Fibroblast of lung (primary cell): Measurements from ENCODE around the gene H2AZ2. TPM values are rescaled to one million over a fixed set of nuclear protein-coding genes. Genes with fewer than 3 reads are reported as not detected.

ENCODE experiments used
- DNase-seq, 2 donors: peaks; one replicate each; pipeline versions ENCODE4 v3.0.0 to v3.0.0-alpha.2; 2010; ENCODE audit warnings: low read depth in 2 of 2
- H2AFZ ChIP-seq: 2 replicates; pipeline ENCODE4 v1.5.1; 2012; ENCODE audit warnings: low read length, control low read depth, inconsistent platforms
- H3K27ac ChIP-seq: 2 replicates; pipeline ENCODE4 v1.5.1; 2011; ENCODE audit warnings: low read length, control low read depth; ENCODE audit not compliant: insufficient read depth
- H3K27me3 ChIP-seq: 2 replicates; pipeline ENCODE4 v1.5.1; 2011; ENCODE audit warnings: mild to moderate bottlenecking, low read length; ENCODE audit not compliant: control insufficient read depth, insufficient read depth
- H3K36me3 ChIP-seq: 2 replicates; pipeline ENCODE4 v1.5.1; 2011; ENCODE audit warnings: low read length; ENCODE audit not compliant: control insufficient read depth, insufficient read depth
- H3K4me1 ChIP-seq: 2 replicates; pipeline ENCODE4 v1.5.1; 2011; ENCODE audit warnings: low read length; ENCODE audit not compliant: control insufficient read depth, insufficient read depth; ENCODE audit errors: extremely low read depth
- H3K4me2 ChIP-seq: 2 replicates; pipeline ENCODE4 v1.5.1; 2011; ENCODE audit warnings: low read length, control low read depth; ENCODE audit not compliant: insufficient read depth; ENCODE audit errors: extremely low read depth
- H3K4me3 ChIP-seq, 4 experiments: fragments of 200-600 bp in 1 of 4; sonication (generic) in 1 of 4; replicated peaks in 1 of 4; 2 replicates each; pipeline ENCODE4 v1.5.1; 2011 to 2016; ENCODE audit warnings: low read length in 4 of 4, low read depth in 3 of 4, mild to moderate bottlenecking in 3 of 4, control low read depth in 2 of 4, inconsistent platforms in 1 of 4, mixed read lengths in 1 of 4; ENCODE audit not compliant: insufficient read depth in 1 of 4; ENCODE audit errors: control extremely low read depth in 1 of 4
- H3K79me2 ChIP-seq: 2 replicates; pipeline ENCODE4 v1.5.1; 2012; ENCODE audit warnings: mild to moderate bottlenecking, low read length, inconsistent platforms; ENCODE audit not compliant: control insufficient read depth, insufficient read depth
- H3K9ac ChIP-seq: 2 replicates; pipeline ENCODE4 v1.5.1; 2011; ENCODE audit warnings: mild to moderate bottlenecking, low read length, control low read depth; ENCODE audit not compliant: insufficient read depth
- H3K9me3 ChIP-seq: 2 replicates; pipeline ENCODE4 v1.5.1; 2012; ENCODE audit warnings: low read depth, low read length; ENCODE audit not compliant: control insufficient read depth, insufficient read depth
- H4K20me1 ChIP-seq: 2 replicates; pipeline ENCODE4 v1.5.1; 2011; ENCODE audit warnings: low read length; ENCODE audit not compliant: control insufficient read depth, insufficient read depth; ENCODE audit errors: extremely low read depth
- CTCF ChIP-seq, 2 donors: IDR thresholded peaks in 1 of 2; conservative IDR thresholded peaks in 1 of 2; 1 replicate in 1 of 2; 2 replicates in 1 of 2; pipeline ENCODE4 v1.5.1; 2011 to 2012; ENCODE audit warnings: low read length in 2 of 2, control low read depth in 1 of 2, inconsistent platforms in 1 of 2, low read depth in 1 of 2, mild to moderate bottlenecking in 1 of 2
- EZH2 ChIP-seq: IDR thresholded peaks from 2 replicates; pipeline ENCODE4 v1.5.1; 2012; ENCODE audit warnings: low read length, control low read depth, mild to moderate bottlenecking; ENCODE audit errors: missing control alignments
- polyA plus RNA-seq, 2 donors: library from polyadenylated mRNA; depleted of rRNA in 1 of 2; stranded (reverse) in 1 of 2; unstranded in 1 of 2; fragments of >200 nt; gene quantifications; 2 replicates each; pipeline ENCODE4 v1.2.1, GENCODE V29; 2011 to 2012; ENCODE audit warnings: missing spikeins in 1 of 2
- total RNA-seq: library from RNA; depleted of rRNA; stranded (reverse); fragments of >200 nt; gene quantifications from 2 replicates; pipeline ENCODE4 v1.2.1, GENCODE V29; 2014

The H2AZ2 gene
- total and polyA plus RNA-seq, 2 donors (not counting 1 experiment from before 2014, with no cell fraction given): 170 to 230 TPM

DNA sequence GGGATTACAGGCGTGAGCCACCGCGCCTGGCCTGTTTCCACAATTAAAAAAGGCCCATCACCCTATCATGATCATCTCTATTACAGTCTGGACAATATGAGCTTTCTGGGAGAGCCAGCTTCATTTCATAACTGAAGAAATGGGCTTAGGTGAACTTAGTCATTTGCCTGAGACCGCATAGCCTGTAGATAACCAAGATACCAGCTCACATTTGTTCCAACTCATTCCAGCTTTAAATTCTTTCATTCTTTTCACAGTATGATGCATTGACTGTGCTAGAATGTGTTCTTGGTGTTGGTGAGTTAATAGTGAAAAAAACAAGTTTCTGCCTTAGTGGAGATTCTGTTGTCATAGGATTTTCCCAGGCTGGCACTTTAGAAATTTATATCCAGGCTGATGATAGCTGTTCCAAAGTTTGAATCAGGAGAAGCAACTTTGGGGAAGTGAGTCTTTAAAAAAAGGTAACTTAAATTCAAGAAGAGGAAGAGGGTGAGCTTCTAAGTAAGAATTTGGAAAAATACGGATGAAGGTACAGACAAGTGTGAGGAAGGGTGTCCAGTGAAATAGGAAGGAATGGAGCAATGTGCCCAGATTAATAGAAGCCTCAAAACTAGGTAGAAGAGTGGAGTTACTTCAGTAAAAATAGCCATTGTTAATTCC is 2.1 kb upstream of the H2AZ2 start:
- Histone ChIP-seq H3K36me3 (no peaks in the 10 kb centered on the region), H4K20me1 (no peaks in the 10 kb centered on the region), H3K27me3 (no peaks in the 10 kb centered on the region), H3K4me1 (peaks cover 3% of the 10 kb centered on the region), H3K4me3 (no peak overlapping the region), H2AFZ (no peak overlapping the region), H3K9ac (no peak overlapping the region), H3K9me3 (no peaks in the 10 kb centered on the region), H3K27ac (no peak overlapping the region), H3K4me2 (peak overlapping the region; percentile 36), H3K79me2 (peaks cover 25% of the 10 kb centered on the region)
- DNase-seq: peak in 1 of 2 donors; percentile 86
- TF ChIP-seq CTCF (conservative IDR thresholded peaks at IDR 0.05 in 1 of 2, IDR thresholded peaks at IDR 0.05 in 1 of 2; ENCODE audit: low read depth in 1 of 2, low read length in 2 of 2): no peak
- no peak for TF ChIP-seq EZH2

- no peaks in the 10 kb centered on the region for H3K36me3 ChIP-seq
- H3K9me3 ChIP-seq: no peaks in the 10 kb centered on the region
- H3K27ac ChIP-seq: no peak overlapping the region
- peaks cover 31% of the 10 kb centered on the region for H3K79me2 ChIP-seq
- no peak for TF ChIP-seq EZH2
- no peak for TF ChIP-seq CTCF (conservative IDR thresholded peaks at IDR 0.05 in 1 of 2, IDR thresholded peaks at IDR 0.05 in 1 of 2; ENCODE audit: low read depth in 1 of 2, low read length in 2 of 2)
- DNase-seq: peak in 1 of 2 donors; percentile 33
- H3K4me2 ChIP-seq: peak overlapping the region; percentile 78
- H2AFZ ChIP-seq: no peak overlapping the region
- H4K20me1 ChIP-seq: no peaks in the 10 kb centered on the region
- peak overlapping the region in 3 of 4 experiments; percentile 63 to 81 (median 79) for H3K4me3 ChIP-seq
- no peak overlapping the region for H3K9ac ChIP-seq
- H3K4me1 ChIP-seq: peaks cover 3% of the 10 kb centered on the region
- H3K27me3 ChIP-seq: no peaks in the 10 kb centered on the region
These were observed 1.5 kb upstream of the H2AZ2 start for GRCh38 chr7:44849259-44849884.

GRCh38 chr7:44847509-44847919 is 373 bp downstream of the H2AZ2 start:
- peak overlapping the region; percentile 80 for H3K9ac ChIP-seq
- peaks cover 3% of the 10 kb centered on the region for H3K4me1 ChIP-seq
- peak overlapping the region; percentile 70 to 89 (median 81) for H3K4me3 ChIP-seq
- TF ChIP-seq EZH2 (no peak), CTCF (conservative IDR thresholded peaks at IDR 0.05 in 1 of 2, IDR thresholded peaks at IDR 0.05 in 1 of 2; ENCODE audit: low read depth in 1 of 2, low read length in 2 of 2) (peak; percentile 59 to 68)
- peak; percentile 83 to 88 for DNase-seq
- no peaks in the 10 kb centered on the region for H3K27me3 ChIP-seq
- H3K9me3 ChIP-seq: no peaks in the 10 kb centered on the region
- peaks cover 49% of the 10 kb centered on the region for H3K79me2 ChIP-seq
- H3K4me2 ChIP-seq: peak overlapping the region; percentile 96
- H3K27ac ChIP-seq: peak overlapping the region; percentile 82
- no peaks in the 10 kb centered on the region for H3K36me3 ChIP-seq
- peak overlapping the region; percentile 78 for H2AFZ ChIP-seq
- H4K20me1 ChIP-seq: no peaks in the 10 kb centered on the region
